ENCODE measurements around the gene CCDC127. TPM values are rescaled to one million over a fixed set of nuclear protein-coding genes. Genes with fewer than 3 reads are reported as not detected.
"Not testable (repeated sequence)": the region's sequence is repeated elsewhere in the genome, so short reads cannot be mapped to it uniquely, and the experiment has no call there.

The CCDC127 gene
- total RNA-seq, 1 experiment from 2014 or later: 2.6 TPM

DNA sequence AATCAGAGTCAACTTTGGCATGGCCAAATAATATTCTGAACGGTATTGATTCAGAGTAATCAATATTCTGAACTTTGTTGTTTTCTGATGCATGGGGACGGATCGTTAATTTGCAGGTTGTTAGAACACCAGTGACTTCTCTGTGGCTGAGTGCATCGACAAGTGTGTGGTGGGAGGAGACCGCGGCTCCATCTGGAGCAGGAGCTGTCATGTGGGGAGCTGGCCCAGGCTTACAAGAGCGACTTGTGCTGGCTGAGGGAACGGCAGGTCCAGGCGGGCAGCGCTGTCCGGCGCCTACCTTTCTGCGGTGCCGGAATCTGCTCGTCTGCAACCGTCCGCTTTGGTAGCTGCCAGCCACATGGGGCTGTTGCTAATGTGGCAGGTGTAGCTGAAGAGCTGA is 9.4 kb upstream of the CCDC127 start:
- not testable (repeated sequence) for H3K27ac ChIP-seq (ENCODE audit: low read length); H3K27me3 ChIP-seq (ENCODE audit: low read length); H3K4me2 ChIP-seq (ENCODE audit: low read depth, low read length, poor library complexity, severe bottlenecking); H3K4me1 ChIP-seq (ENCODE audit: low read length); H4K20me1 ChIP-seq (ENCODE audit: insufficient read depth, low read depth, low read length); DNase-seq; H3K4me3 ChIP-seq (ENCODE audit: low read length); H3K9me3 ChIP-seq (ENCODE audit: low read length); H3K9me2 ChIP-seq (replicated peaks; ENCODE audit: insufficient read depth, low read length); H2AFZ ChIP-seq (ENCODE audit: low read length); H3K9ac ChIP-seq (ENCODE audit: low read length)
- H3K36me3 ChIP-seq (ENCODE audit: insufficient read depth, low read length): peaks cover 26% of the 10 kb centered on the region; the same call in 1 of the 2 replicates
- peaks cover 28% of the 10 kb centered on the region for H3K79me2 ChIP-seq (ENCODE audit: low read length)

DNA sequence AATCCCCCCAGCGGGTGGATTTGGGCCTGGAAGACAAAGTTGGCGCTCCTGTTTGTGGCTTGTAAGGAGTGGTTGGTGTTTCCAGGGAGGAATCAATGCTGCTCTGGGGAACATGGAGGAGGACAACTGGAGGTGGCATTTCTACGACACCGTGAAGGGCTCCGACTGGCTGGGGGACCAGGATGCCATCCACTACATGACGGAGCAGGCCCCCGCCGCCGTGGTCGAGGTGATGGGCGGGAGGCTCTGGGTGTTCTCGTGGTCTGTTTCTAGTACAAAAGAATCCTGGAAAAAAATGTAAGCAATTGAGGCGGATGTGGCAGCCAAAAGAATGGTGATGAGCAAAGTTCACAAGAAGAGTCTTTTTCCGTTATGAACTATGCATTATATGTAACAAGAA is 7.4 kb upstream of the CCDC127 start:
- DNase-seq: no peak
- H3K9me3 ChIP-seq (ENCODE audit: low read length): no peaks in the 10 kb centered on the region
- H3K27ac ChIP-seq (ENCODE audit: low read length): no peak overlapping the region
- H3K9me2 ChIP-seq (replicated peaks; ENCODE audit: insufficient read depth, low read length): no peaks in the 10 kb centered on the region
- no peak overlapping the region for H3K9ac ChIP-seq (ENCODE audit: low read length)
- peaks cover 3% of the 10 kb centered on the region for H4K20me1 ChIP-seq (ENCODE audit: insufficient read depth, low read depth, low read length)
- peaks cover 48% of the 10 kb centered on the region for H3K79me2 ChIP-seq (ENCODE audit: low read length)
- peaks cover 3% of the 10 kb centered on the region for H3K4me1 ChIP-seq (ENCODE audit: low read length)
- no peaks in the 10 kb centered on the region for H3K27me3 ChIP-seq (ENCODE audit: low read length)
- H3K4me2 ChIP-seq (ENCODE audit: low read depth, low read length, poor library complexity, severe bottlenecking): no peak overlapping the region
- no peak overlapping the region for H3K4me3 ChIP-seq (ENCODE audit: low read length)
- H3K36me3 ChIP-seq (ENCODE audit: insufficient read depth, low read length): peaks cover 26% of the 10 kb centered on the region; the same call in 1 of the 2 replicates
- H2AFZ ChIP-seq (ENCODE audit: low read length): no peak overlapping the region

DNA sequence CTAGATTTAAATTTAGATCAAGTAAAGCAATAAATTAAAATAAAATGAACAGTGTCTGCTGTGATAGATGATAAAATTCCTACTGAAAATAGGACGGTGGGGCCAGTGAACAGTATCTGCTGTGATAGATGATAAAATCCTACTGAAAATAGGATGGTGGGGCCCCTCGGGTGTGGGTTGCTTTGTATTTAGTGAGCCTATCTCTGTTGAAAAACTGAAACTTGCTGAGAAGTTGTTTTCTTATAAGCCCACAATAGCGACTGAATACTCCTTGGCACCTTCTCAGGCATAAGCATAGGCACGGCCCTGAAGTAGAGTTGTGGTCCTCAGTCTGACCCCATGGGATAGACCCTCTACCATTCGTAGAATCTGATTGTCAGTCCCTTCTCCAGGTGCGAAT is 5.8 kb upstream of the CCDC127 start:
- Histone ChIP-seq H3K9me3 (ENCODE audit: low read length) (no peaks in the 10 kb centered on the region), H3K79me2 (ENCODE audit: low read length) (peaks cover 63% of the 10 kb centered on the region), H3K4me2 (ENCODE audit: low read depth, low read length, poor library complexity, severe bottlenecking) (no peak overlapping the region), H3K36me3 (ENCODE audit: insufficient read depth, low read length) (peaks cover 18% of the 10 kb centered on the region; the same call in 1 of the 2 replicates), H3K9ac (ENCODE audit: low read length) (no peak overlapping the region), H3K4me1 (ENCODE audit: low read length) (peaks cover 14% of the 10 kb centered on the region), H3K27ac (ENCODE audit: low read length) (no peak overlapping the region), H3K9me2 (replicated peaks; ENCODE audit: insufficient read depth, low read length) (no peaks in the 10 kb centered on the region), H4K20me1 (ENCODE audit: insufficient read depth, low read depth, low read length) (peaks cover 18% of the 10 kb centered on the region), H2AFZ (ENCODE audit: low read length) (no peak overlapping the region), H3K4me3 (ENCODE audit: low read length) (no peak overlapping the region), H3K27me3 (ENCODE audit: low read length) (no peaks in the 10 kb centered on the region)
- no peak for DNase-seq

DNA sequence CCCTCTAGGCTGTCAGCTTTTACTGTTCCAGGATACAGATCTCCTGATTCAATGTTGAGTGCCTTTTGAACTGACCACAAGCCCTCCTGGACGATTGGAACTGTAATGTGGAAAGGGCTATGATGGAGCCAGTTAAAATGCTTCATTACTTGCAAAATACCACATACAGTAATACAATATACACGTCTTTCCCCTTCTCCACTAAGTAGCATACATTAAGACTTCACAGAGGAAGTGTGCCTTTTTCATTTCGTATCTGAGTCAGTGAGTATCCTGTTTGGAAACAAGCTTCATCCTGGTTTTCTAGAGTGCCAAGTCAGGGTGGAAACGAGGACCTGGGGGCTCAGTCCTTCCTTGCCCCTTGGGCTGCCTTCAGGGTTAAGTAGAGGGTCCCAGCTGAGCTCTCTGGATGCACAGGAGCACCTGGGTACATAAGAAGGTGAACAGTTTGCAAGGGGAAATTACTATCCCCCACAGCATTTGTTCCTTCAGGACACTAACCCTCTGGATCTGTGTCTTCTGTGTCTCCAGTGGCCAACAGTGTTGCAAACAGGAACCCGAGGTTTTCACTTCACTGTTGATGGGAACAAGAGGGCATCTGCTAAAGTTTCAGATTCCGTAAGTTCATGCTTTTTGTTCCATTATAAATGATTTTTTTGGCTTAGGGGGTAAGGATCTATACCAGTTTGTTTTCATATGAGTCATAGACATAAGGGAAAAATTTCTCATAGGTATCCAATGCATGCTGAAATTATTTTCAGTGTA is 5.2 kb upstream of the CCDC127 start:
- Histone ChIP-seq H3K4me1 (ENCODE audit: low read length) (peaks cover 14% of the 10 kb centered on the region), H3K79me2 (ENCODE audit: low read length) (peaks cover 70% of the 10 kb centered on the region), H3K36me3 (ENCODE audit: insufficient read depth, low read length) (peaks cover 13% of the 10 kb centered on the region; the same call in 1 of the 2 replicates), H4K20me1 (ENCODE audit: insufficient read depth, low read depth, low read length) (peaks cover 20% of the 10 kb centered on the region)
- H3K9ac ChIP-seq (ENCODE audit: low read length); H3K27me3 ChIP-seq (ENCODE audit: low read length); H3K4me3 ChIP-seq (ENCODE audit: low read length); DNase-seq; H2AFZ ChIP-seq (ENCODE audit: low read length); H3K4me2 ChIP-seq (ENCODE audit: low read depth, low read length, poor library complexity, severe bottlenecking); H3K9me3 ChIP-seq (ENCODE audit: low read length); H3K27ac ChIP-seq (ENCODE audit: low read length); H3K9me2 ChIP-seq (replicated peaks; ENCODE audit: insufficient read depth, low read length): not testable (repeated sequence)

DNA sequence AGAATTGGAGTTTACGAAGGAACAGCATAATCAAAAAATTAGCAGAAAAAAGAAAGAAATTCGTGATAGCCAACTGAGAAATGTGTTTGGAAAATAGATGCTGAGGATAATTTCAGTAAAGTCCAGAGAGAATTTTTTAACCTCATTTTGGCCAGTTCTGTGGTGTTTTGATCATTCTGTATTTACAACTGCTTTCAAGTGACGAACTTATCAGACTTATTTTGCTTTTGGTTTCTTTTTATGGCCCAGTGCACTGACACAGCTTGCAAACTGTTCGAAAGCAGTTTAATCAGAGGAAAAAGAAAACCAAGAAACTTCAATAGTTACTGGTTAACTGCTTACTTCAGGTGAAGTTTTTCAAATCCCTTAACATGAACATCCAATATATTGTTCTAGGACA is 2.0 kb upstream of the CCDC127 start:
- H3K36me3 ChIP-seq (ENCODE audit: insufficient read depth, low read length): peaks cover 13% of the 10 kb centered on the region; the same call in 1 of the 2 replicates
- H3K27ac ChIP-seq (ENCODE audit: low read length): 0 out of 2 replicates have a peak overlapping the region, but pooled peaks have one; percentile 17
- H2AFZ ChIP-seq (ENCODE audit: low read length): no peak overlapping the region

DNA sequence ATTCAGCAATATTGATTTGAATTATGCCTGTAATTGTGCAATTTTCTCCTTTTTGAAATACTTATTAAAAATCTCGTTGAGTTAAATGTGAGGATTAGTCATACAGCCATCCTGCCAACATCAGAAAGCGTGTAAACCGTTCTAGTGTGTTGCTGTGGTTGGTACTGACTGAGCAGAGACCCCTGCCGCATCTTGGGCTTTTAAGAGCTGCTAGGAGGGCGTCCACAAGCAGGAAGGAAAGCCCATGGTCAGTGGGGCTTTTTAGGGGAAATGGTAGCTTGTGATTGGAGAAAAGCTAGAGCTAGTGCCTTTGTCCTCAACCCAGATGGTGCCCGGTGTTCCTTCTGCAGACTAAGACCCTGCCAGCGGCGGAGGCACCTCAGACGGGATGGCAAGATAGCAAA is 1.5 kb upstream of the CCDC127 start:
- H3K4me2 ChIP-seq (ENCODE audit: low read depth, low read length, poor library complexity, severe bottlenecking): peak overlapping the region; percentile 99
- no peak overlapping the region for H2AFZ ChIP-seq (ENCODE audit: low read length)
- peak; percentile 56 for DNase-seq
- H3K4me3 ChIP-seq (ENCODE audit: low read length): peak overlapping the region; percentile 97
- H3K27me3 ChIP-seq (ENCODE audit: low read length): no peaks in the 10 kb centered on the region
- H3K4me1 ChIP-seq (ENCODE audit: low read length): peaks cover 20% of the 10 kb centered on the region
- H3K9me3 ChIP-seq (ENCODE audit: low read length): no peaks in the 10 kb centered on the region
- peak overlapping the region; percentile 47; the same call in 1 of the 2 replicates for H3K27ac ChIP-seq (ENCODE audit: low read length)
- peaks cover 87% of the 10 kb centered on the region for H3K79me2 ChIP-seq (ENCODE audit: low read length)
- peaks cover 10% of the 10 kb centered on the region; the same call in 1 of the 2 replicates for H3K36me3 ChIP-seq (ENCODE audit: insufficient read depth, low read length)
- H4K20me1 ChIP-seq (ENCODE audit: insufficient read depth, low read depth, low read length): peaks cover 20% of the 10 kb centered on the region
- peak overlapping the region; percentile 98 for H3K9ac ChIP-seq (ENCODE audit: low read length)
- H3K9me2 ChIP-seq (replicated peaks; ENCODE audit: insufficient read depth, low read length): no peaks in the 10 kb centered on the region

More for the DNA sequence above, 2.0 kb upstream of the CCDC127 start:
- H3K4me2 ChIP-seq (ENCODE audit: low read depth, low read length, poor library complexity, severe bottlenecking): peak overlapping the region; percentile 99
- no peaks in the 10 kb centered on the region for H3K9me2 ChIP-seq (replicated peaks; ENCODE audit: insufficient read depth, low read length)
- H3K9ac ChIP-seq (ENCODE audit: low read length): peak overlapping the region; percentile 98
- no peaks in the 10 kb centered on the region for H3K9me3 ChIP-seq (ENCODE audit: low read length)
- no peak for DNase-seq
- peak overlapping the region; percentile 97 for H3K4me3 ChIP-seq (ENCODE audit: low read length)
- peaks cover 20% of the 10 kb centered on the region for H4K20me1 ChIP-seq (ENCODE audit: insufficient read depth, low read depth, low read length)
- peaks cover 19% of the 10 kb centered on the region for H3K4me1 ChIP-seq (ENCODE audit: low read length)
- no peaks in the 10 kb centered on the region for H3K27me3 ChIP-seq (ENCODE audit: low read length)
- peaks cover 89% of the 10 kb centered on the region for H3K79me2 ChIP-seq (ENCODE audit: low read length)

DNA sequence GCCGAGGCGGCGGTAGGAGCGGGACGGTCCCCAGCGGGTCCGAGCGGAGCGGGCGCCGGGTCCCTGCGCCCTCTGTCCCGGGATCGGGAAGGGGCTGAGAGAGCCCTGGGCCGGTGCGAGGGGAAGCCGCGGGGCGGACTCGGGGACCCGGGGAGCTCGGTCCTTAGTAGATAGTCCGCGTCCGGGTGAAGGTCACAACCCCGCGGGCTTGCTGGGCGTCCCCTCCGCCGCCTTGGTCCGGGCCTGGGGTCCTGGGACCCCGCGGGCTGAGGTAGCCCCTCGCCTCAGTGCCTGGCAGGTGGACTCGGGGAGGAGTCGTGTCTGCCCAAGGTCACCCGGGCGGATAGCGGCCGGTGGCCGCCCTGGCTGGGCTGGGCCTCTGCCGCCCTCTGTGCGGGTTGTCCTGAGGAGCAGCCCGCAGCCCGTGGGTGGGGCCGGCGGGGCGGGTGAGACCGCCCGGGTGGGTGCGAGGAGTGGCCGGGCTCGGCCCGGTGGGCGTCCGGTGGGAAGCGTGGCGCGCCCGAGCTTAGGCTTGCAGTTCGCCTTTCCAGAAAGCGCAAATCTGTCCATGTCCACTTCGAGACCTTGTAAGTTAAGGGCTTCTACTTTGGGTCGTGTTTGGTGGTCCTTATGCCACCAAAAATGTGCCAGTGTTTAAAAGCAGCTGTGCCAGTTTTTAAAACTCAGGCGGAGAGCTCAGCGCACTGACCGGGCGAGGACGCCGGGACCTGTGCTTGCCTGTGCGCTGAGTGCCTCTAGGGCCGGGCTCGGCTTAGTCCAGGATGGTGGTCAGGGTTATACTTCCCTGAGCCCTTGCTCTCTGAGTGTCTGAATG is 721 bp upstream of the CCDC127 start:
- peaks cover 20% of the 10 kb centered on the region for H3K4me1 ChIP-seq (ENCODE audit: low read length)
- H3K9me2 ChIP-seq (replicated peaks; ENCODE audit: insufficient read depth, low read length): no peaks in the 10 kb centered on the region
- H3K27me3 ChIP-seq (ENCODE audit: low read length): no peaks in the 10 kb centered on the region
- no peaks in the 10 kb centered on the region for H3K9me3 ChIP-seq (ENCODE audit: low read length)
- H3K79me2 ChIP-seq (ENCODE audit: low read length): peaks cover 87% of the 10 kb centered on the region
- H3K27ac ChIP-seq (ENCODE audit: low read length): peak overlapping the region; percentile 47; the same call in 1 of the 2 replicates
- H3K4me3 ChIP-seq (ENCODE audit: low read length): peak overlapping the region; percentile 97
- H4K20me1 ChIP-seq (ENCODE audit: insufficient read depth, low read depth, low read length): peaks cover 20% of the 10 kb centered on the region
- DNase-seq: peak; percentile 73
- peaks cover 6% of the 10 kb centered on the region; the same call in 1 of the 2 replicates for H3K36me3 ChIP-seq (ENCODE audit: insufficient read depth, low read length)
- H3K4me2 ChIP-seq (ENCODE audit: low read depth, low read length, poor library complexity, severe bottlenecking): peak overlapping the region; percentile 99
- peak overlapping the region; percentile 98 for H3K9ac ChIP-seq (ENCODE audit: low read length)
- H2AFZ ChIP-seq (ENCODE audit: low read length): no peak overlapping the region

DNA sequence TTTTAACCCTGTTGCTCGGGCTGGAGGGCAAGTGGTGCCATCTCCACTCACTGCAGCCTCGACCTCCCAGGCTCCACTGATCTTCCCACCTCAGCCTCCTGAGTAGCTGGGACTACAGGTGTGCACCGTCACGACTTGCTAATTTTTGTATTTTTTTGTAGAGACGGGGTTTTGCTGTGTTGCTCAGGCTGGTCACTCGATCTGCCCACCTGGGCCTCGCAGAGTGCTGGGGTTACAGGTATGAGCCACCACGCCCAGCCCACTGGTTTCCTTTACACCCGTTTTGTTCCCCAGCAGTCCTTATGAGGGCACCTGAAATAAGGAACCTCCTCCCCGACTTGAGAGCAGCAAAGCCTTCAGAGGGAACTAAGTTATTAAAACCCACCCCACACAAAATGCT is 1.9 kb downstream of the CCDC127 start:
- not testable (repeated sequence) for H3K9me2 ChIP-seq (replicated peaks; ENCODE audit: insufficient read depth, low read length); H3K9ac ChIP-seq (ENCODE audit: low read length); H3K4me2 ChIP-seq (ENCODE audit: low read depth, low read length, poor library complexity, severe bottlenecking); DNase-seq; H3K27ac ChIP-seq (ENCODE audit: low read length); H3K4me3 ChIP-seq (ENCODE audit: low read length); H3K36me3 ChIP-seq (ENCODE audit: insufficient read depth, low read length); H3K27me3 ChIP-seq (ENCODE audit: low read length); H2AFZ ChIP-seq (ENCODE audit: low read length); H3K9me3 ChIP-seq (ENCODE audit: low read length)
- peaks cover 20% of the 10 kb centered on the region for H3K4me1 ChIP-seq (ENCODE audit: low read length)
- peaks cover 20% of the 10 kb centered on the region for H4K20me1 ChIP-seq (ENCODE audit: insufficient read depth, low read depth, low read length)
- H3K79me2 ChIP-seq (ENCODE audit: low read length): peaks cover 64% of the 10 kb centered on the region

All from Karpas-422 (cell line).